Dermis blood vessel endothelial cell (primary cell): ENCODE measurements around the gene HAND2. TPM values are rescaled to one million over a fixed set of nuclear protein-coding genes. Genes with fewer than 3 reads are reported as not detected.

Experiments used
- DNase-seq: peaks from one replicate; pipeline ENCODE4 v3.0.0; 2010
- total RNA-seq: library from RNA; depleted of rRNA; stranded (reverse); fragments of >200 nt; gene quantifications from 2 replicates; pipeline ENCODE4 v1.2.3, GENCODE V29; 2014

The HAND2 gene
- total RNA-seq, 1 donor from 2014 or later, result not detected

DNA sequence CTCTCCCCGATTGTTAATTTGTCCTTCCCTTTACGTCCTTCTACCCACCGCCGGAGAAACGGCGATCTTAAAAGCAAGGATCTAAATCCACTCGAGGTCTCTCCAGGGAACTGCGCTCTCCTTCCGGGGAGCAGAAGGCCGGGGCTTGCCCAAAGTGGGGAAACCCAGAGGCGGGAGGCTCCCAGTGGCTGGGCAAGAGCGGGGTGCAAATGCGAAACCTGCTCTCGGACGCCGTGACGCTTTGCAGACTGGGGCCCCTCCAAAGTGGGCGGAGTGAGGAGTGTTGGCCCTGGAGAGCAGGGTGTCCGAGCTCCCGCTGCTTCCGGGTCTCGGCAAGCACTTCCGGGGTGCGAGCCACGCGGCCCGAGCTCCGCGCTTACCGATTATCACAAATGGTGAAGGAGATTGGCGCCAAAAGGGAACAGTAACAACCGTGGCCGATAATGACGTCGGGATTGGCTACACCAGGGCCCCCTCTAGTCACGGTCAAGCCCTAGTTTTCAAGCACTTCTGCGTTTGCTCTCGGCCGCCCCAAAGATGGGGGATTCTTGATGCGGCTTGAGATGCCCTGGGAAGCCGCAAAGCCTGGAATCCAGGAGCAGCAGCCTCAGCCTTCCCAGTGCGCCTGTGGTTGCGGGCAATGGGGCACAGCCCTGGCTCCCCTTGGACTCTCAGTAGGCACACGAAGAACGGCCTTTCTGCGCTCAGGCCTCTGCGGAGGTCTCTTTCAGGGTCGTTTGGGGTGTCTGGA is 29.0 kb downstream of the HAND2 start:
- DNase-seq, result no peak

DNA sequence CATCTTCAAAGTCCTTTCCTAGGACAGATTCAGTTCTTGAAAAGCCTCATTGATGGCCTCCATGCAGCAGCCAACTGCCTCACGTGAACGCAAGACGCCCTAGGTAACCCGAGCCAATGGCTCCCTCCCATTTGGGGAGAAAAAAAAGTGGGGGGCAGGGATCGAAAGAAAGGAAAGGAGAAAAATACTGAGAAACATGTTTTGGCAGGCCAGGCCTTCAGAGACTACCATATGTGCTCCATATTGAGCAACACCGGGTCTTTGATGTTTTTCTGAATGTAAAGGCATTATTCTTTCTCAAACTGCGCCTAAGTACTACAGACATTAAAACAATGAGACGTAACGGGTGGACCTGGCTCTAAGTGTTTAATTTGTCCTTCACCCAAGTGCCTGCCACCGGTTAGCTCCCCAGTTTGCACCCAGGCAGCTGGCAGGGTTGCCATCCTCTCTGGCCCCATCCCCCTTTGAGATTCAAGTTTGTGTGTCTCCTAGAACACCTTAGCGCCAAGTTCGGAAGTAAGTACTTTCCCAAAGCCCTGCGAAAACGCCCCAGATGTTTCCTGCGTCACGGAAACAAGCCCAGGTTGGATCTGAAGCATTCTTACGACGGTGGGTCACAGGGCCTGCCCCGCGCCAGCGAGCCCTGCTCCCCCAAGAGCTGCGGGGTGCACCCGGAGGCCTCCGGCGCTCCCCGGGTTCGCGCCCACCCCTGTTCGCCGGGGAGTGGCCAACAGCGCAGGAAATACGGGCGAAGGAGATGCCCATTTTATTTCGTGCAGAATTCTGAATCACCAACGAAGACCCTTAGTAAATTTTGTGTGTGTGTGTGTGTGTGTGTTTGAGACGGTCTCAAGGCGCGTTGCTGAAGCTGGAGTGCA is 30.1 kb downstream of the HAND2 start:
- no peak for DNase-seq

- DNase-seq, result no peak
These were observed 31.3 kb downstream of the HAND2 start for GRCh38 chr4:173498771-173499170.

DNA sequence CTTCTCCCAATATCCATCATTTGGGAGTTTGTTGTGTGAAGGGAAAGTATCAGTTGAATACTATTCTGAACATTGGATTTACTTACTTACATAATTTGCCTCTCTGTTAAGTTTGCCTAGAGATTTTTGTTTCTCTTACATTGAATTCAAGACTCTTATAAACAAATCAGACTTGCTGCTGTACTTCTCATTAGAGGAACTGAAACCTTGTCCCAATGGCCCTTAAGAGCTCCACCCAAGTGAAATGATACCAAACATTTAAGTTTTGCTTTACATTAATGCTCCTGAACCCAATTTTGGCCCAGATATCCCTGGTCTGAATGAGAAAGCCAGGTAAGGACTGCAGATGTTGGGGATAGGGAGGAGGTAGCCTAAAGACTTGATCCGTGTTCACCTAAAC is 32.0 kb downstream of the HAND2 start:
- DNase-seq, result no peak

DNA sequence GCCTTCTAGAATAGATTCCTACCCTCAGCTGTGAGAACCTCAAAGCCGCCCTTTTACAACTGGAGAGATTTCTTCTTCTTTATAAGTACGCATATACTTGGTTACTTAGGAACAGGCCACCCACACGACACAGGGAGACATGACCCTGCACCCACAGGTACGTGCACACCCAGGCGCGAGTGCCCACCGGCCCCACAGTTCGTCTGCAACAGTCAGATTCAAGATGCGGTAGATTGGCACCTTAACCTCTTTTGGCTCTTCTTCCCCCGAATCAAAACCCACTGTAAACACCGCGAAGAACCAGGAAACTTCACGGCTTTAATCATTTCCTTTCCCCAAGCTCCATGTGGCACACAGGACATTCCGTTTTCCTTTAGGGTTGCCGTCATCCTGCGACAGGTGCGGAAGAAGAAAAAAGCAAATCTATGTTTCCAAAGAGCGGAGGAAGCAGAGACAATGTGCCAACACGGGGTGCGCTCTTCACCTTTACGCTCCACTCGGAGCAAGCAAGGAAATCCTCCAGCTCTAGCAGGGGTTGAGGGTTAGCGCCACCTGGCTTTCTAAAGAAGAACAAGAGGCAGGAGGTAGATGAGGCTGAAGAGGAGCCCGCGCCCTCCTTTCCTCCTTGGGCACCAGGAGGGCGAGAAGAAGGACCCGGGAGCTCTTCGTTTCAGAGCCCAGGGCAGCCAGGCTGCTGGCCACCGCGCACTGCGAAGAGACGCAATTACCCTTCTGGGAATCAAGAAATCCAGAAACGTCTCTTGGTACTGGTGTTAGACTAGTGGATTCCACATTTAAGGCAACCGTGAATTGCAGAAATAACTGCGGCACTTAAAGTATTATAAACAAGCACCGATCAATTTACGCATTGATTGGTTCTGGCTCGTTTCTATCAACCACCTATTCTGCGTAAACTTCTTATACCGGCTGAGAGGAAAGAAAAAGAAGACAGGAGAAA is 35.7 kb downstream of the HAND2 start:
- peak; percentile 68 for DNase-seq

DNA sequence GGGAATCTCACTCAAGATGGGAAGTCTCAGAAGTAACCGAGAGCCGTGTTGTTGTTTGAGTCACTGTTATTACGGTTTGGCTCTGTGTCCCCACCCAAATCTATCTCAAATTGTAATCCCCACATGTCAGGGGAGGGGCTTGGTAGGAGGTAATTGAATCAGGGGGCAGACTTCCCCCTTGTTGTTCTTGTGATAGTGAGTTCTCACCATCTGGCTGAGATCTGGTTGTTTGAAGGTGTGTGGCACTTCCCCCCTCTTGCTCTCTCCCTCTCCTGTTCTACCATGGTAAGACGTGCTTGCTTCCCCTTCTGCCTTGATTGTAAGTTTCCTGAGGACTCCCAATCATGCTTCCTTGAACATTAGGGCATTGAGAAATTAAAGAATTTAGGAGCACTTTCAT is 37.0 kb downstream of the HAND2 start:
- DNase-seq, result no peak

DNA sequence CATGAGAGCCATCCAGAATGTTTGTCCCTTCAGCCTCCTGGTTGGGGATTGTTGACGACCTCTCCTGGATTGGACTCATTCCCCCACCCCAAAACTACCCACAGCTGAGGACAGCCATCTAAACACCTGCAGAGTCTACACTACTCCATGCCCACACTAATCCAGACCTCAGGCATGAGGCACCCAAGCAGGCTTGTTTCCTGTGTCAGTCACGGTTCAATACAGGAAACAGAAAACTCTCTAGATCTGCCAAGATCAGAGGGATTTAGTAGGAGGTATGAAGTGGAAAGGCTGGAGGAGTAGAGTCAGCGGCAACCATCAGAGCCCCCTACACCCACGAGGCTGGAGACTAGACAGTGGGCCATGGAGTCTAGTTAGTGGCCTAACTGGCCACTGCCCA is 37.7 kb downstream of the HAND2 start:
- no peak for DNase-seq

- DNase-seq, result peak; percentile 66
These were observed 39.1 kb downstream of the HAND2 start for GRCh38 chr4:173490817-173491528.

GRCh38 chr4:173490256-173490655 is 39.8 kb downstream of the HAND2 start:
- DNase-seq, result no peak

DNA sequence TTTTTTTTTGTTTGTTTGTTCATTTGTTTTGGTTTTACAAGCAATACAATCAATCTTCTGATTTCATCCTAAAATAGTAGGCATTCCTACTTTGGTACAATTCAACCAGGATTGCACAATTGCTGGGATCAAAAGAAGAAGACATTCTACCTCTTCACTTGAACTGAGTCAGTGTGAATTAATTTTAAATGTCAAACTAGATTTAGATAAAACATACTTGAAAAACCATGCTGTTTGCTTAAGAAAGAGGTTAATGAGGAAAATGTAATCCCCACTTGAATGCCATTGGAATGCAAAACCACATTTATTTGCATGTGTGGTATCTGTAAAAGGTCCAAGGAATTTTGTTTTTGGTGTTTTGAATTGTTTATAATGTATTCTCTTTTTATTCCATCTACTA is 40.5 kb downstream of the HAND2 start:
- DNase-seq, result no peak

- DNase-seq, result no peak
These were observed 41.4 kb downstream of the HAND2 start for GRCh38 chr4:173488656-173489055.

DNA sequence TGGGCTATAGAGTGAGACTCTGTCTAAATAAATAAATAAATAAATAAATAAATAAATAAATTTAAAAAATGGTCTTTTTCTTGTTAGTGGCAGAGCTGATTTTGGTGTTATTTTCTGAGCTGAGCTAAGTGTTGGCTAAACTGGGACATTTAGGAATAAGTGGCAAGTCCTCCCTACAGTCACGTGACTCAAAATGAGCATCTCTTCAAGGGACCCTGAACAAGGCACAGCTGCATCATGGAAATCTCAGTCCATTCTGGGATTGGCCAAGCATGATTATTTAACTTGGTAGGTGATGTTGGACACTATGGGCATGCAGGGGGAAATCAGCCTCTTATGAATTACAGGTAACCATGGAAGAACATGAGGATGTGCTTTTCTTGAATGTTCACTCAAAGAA is 42.0 kb downstream of the HAND2 start:
- DNase-seq, result no peak

- no peak for DNase-seq
These were observed 43.2 kb downstream of the HAND2 start for GRCh38 chr4:173486714-173487392.

DNA sequence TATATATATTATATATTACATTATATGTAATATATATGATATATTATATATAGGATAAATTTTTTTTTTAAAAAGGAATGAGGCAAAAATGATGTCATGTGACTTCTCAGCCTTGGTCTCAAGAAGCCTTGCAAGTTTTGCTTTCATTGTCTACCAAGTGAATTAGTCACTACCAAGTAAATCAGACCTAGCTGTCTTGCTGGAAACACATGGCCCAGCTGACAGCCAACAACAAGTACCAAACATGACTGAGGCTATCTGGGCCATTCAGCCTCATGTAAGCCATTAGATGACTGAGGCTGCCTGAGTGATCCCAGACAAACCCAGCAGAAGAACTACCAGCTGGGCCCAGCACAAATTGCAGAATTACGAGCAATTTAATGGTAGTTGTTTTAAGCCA is 44.9 kb downstream of the HAND2 start:
- DNase-seq, result no peak

- no peak for DNase-seq
These were observed 47.6 kb downstream of the HAND2 start for GRCh38 chr4:173482330-173482931.

DNA sequence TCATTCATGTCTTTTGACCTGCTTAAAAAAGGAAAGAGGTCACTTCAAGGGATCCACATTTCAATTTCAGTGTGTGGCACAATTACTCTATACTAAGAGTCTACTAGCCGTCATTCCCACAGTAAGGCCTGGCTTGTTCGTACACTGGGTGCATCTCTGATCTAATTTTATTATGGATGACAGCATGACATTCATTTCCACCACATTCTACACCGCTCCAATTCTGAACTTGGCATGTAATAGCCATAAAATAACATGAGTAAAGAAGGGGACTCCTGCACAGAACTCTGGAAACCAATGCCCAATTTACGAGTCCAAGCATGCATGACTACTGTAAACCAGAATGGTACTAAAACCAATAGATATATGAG is 51.1 kb downstream of the HAND2 start:
- no peak for DNase-seq

DNA sequence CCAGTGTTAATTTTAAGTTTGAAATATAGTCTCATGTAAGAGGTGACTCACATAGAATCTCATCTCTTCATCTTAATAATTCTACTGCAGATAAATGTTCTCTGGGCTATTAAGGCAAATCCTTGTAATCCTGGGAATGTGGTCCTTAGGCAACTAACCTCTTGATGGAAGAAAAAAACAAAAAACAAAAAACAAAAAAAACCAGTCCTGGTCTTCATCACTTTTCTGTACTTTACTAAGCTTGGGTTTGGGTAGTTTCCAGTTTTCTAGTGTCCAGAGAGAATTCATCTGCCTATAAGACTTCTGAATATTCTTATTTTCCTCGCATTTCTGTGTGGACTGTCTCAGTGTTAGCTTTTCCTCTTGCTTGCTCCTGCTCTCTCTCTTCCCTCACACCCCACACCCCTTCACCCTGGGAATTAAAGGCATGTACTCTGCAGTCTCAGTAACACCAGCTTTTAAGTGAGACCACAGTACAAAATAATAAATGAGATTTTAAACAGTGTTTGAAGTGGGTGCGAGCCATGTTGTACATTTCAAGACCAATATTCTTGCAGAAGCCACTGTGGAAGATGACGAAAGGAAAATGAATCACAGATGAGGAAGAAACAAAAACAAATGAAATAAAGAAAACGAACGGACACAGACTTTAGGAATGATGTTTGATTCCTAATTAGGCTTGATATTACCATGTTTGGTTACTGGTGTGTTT is 51.7 kb downstream of the HAND2 start:
- DNase-seq, result no peak

GRCh38 chr4:173477016-173477415 is 53.0 kb downstream of the HAND2 start:
- DNase-seq, result no peak
